MCF 10A (cell line): ENCODE measurements around the gene PRSS21. TPM values are rescaled to one million over a fixed set of nuclear protein-coding genes. Genes with fewer than 3 reads are reported as not detected.

ENCODE experiments used
- BruUV-seq: library from RNA; stranded (reverse); fragments of 400-500 nt; replicated peaks from 2 replicates; lab custom pipeline; 2021; lab: Mats Ljungman, UMichigan
- CTCF ChIA-PET: fragments of 300-600 bp; sonication (Branson Sonifier 250); formaldehyde crosslinking; extraction: SDS; loops from one replicate; lab custom pipeline; 2021; ENCODE audit warnings: antibody characterized with exemption, inconsistent platforms; lab: Yijun Ruan, JAX
- POLR2A ChIA-PET: fragments of 300-600, 350-650 bp; sonication (Branson Sonifier 250); formaldehyde crosslinking; extraction: SDS; loops from one replicate; lab custom pipeline; 2020; ENCODE audit warnings: antibody characterized with exemption, inconsistent platforms; lab: Yijun Ruan, JAX
- DNase-seq: peaks from one replicate; pipeline ENCODE4 v3.0.0-alpha.2; 2018; ENCODE audit not compliant: unreplicated experiment
- H3K27ac Mint-ChIP-seq: one replicate; pipeline ENCODE4 v1.8.0; 2022; ENCODE audit warnings: mild to moderate bottlenecking, low read depth, mixed read lengths; ENCODE audit not compliant: unreplicated experiment
- H3K27me3 Mint-ChIP-seq: one replicate; pipeline ENCODE4 v1.8.0; 2022; ENCODE audit warnings: mixed read lengths; ENCODE audit not compliant: insufficient read depth, unreplicated experiment
- H3K36me3 Mint-ChIP-seq: one replicate; pipeline ENCODE4 v1.8.0; 2022; ENCODE audit warnings: mild to moderate bottlenecking, moderate library complexity, mixed read lengths; ENCODE audit not compliant: insufficient read depth, unreplicated experiment
- H3K4me1 Mint-ChIP-seq: one replicate; pipeline ENCODE4 v1.8.0; 2022; ENCODE audit warnings: mixed read lengths; ENCODE audit not compliant: insufficient read depth, unreplicated experiment
- H3K4me3 Mint-ChIP-seq: one replicate; pipeline ENCODE4 v1.8.0; 2022; ENCODE audit warnings: mild to moderate bottlenecking, moderate library complexity, mixed read lengths; ENCODE audit not compliant: unreplicated experiment
- H3K9me3 Mint-ChIP-seq: one replicate; pipeline ENCODE4 v1.8.0; 2022; ENCODE audit warnings: mixed read lengths; ENCODE audit not compliant: unreplicated experiment
- CTCF ChIP-seq: fragments of 200-600 bp; IDR thresholded peaks from one replicate; pipeline ENCODE4 v1.8.0; 2022; ENCODE audit warnings: antibody characterized with exemption, mild to moderate bottlenecking; ENCODE audit not compliant: unreplicated experiment
- intact Hi-C: fragments of 100-400 bp; cut with micrococcal nuclease; formaldehyde crosslinking; loops from 2 replicates; pipeline ENCODE4 v1.14.1; 2022
- total RNA-seq: library from RNA; stranded (reverse); gene quantifications from 2 replicates; pipeline ENCODE4 v1.2.3, GENCODE V29; 2022

Gene PRSS21
- total RNA-seq, 1 experiment from 2014 or later, result 16.4 TPM

- H3K27me3 Mint-ChIP-seq, result peaks cover 6% of the 10 kb centered on the region
- H3K27ac Mint-ChIP-seq, result no peak overlapping the region
- intact Hi-C loops, result no loop called here
- H3K4me1 Mint-ChIP-seq, result no peaks in the 10 kb centered on the region
- POLR2A ChIA-PET, result no interaction called here
- H3K4me3 Mint-ChIP-seq, result no peak overlapping the region
- BruUV-seq, result no TSS peak
- CTCF ChIA-PET, result no interaction called here
- H3K36me3 Mint-ChIP-seq, result no peaks in the 10 kb centered on the region
- no peaks in the 10 kb centered on the region for H3K9me3 Mint-ChIP-seq
- TF ChIP-seq CTCF, result no peak
- DNase-seq, result no peak
These were observed 30.8 kb upstream of the PRSS21 start for GRCh38 chr16:2786061-2786825.

- DNase-seq, result no peak
- POLR2A ChIA-PET, result no interaction called here
- Mint-ChIP-seq H3K9me3 (no peaks in the 10 kb centered on the region), H3K4me1 (no peaks in the 10 kb centered on the region), H3K4me3 (no peak overlapping the region), H3K36me3 (no peaks in the 10 kb centered on the region), H3K27ac (no peak overlapping the region), H3K27me3 (peaks cover 11% of the 10 kb centered on the region)
- intact Hi-C loops, result no loop called here
- TF ChIP-seq CTCF, result no peak
- CTCF ChIA-PET, result no interaction called here
- no TSS peak for BruUV-seq
These were observed 30.2 kb upstream of the PRSS21 start for GRCh38 chr16:2786826-2787151.

- no peak for DNase-seq
- H3K4me1 Mint-ChIP-seq, result no peaks in the 10 kb centered on the region
- peaks cover 16% of the 10 kb centered on the region for H3K27me3 Mint-ChIP-seq
- H3K9me3 Mint-ChIP-seq, result no peaks in the 10 kb centered on the region
- CTCF ChIA-PET, result interaction anchor here (0.7 kb wide), 1 partner anchor 80 kb away, joined by 3 read pairs; no protein-coding TSS in a partner anchor
- POLR2A ChIA-PET, result interaction anchor here (0.6 kb wide), 1 partner anchor 17 kb away, joined by 5 read pairs; no protein-coding TSS in a partner anchor
- no peak within 1 kb of the TSS for H3K4me3 Mint-ChIP-seq
- no peak for TF ChIP-seq CTCF
- H3K27ac Mint-ChIP-seq, result no peak within 1 kb of the TSS
- intact Hi-C loops, result no loop called here
- no TSS peak for BruUV-seq
- no peaks in the 10 kb centered on the region for H3K36me3 Mint-ChIP-seq
These were observed 29.6 kb upstream of the PRSS21 start, which contains the start of gene PRSS33 for GRCh38 chr16:2787406-2787805. Gene PRSS33, minus strand, starts transcription at chr16:2787560. Its CDS starts 1,013 bp downstream, at chr16:2786547.

- intact Hi-C loops, result no loop called here
- no peak for TF ChIP-seq CTCF
- ChIA-PET POLR2A (no interaction called here), CTCF (interaction anchor here (0.7 kb wide), 1 partner anchor 80 kb away, joined by 3 read pairs; no protein-coding TSS in a partner anchor)
- Mint-ChIP-seq H3K9me3 (no peaks in the 10 kb centered on the region), H3K27ac (no peak overlapping the region), H3K4me1 (no peaks in the 10 kb centered on the region), H3K36me3 (no peaks in the 10 kb centered on the region), H3K27me3 (peaks cover 16% of the 10 kb centered on the region), H3K4me3 (no peak overlapping the region)
- BruUV-seq, result no TSS peak
- DNase-seq, result no peak
These were observed 29.1 kb upstream of the PRSS21 start for GRCh38 chr16:2787961-2788360.
